ENCODE measurements around the gene PAX6.

GRCh38 chr11:31825838-31826484 is 14.8 kb upstream of the PAX6 start:
- no peak for TF ChIP-seq CTCF (IDR thresholded peaks at IDR 0.05)
- TF ChIP-seq EP300 (IDR thresholded peaks at IDR 0.05; ENCODE audit: low read depth), result no peak

All from transverse colon (tissue), 3 donors.